Nephron progenitor cell (in vitro differentiated cells): ENCODE results near the gene RHEB.
A peak's percentile ranks its signal among the peaks of the same experiment; 100 is the strongest.

ENCODE experiments used
- DNase-seq: peaks from one replicate; pipeline ENCODE4 v3.0.0; 2021
- H3K27ac Mint-ChIP-seq: 2 replicates; pipeline ENCODE4 v1.8.0; 2021; ENCODE audit warnings: mild to moderate bottlenecking, moderate library complexity, mixed read lengths
- H3K27me3 Mint-ChIP-seq: 2 replicates; pipeline ENCODE4 v1.8.0; 2021; ENCODE audit warnings: mild to moderate bottlenecking, low read depth, mixed read lengths; ENCODE audit not compliant: poor library complexity
- H3K36me3 Mint-ChIP-seq: 2 replicates; pipeline ENCODE4 v1.8.0; 2021; ENCODE audit warnings: low read depth, mixed read lengths
- H3K4me1 Mint-ChIP-seq: 2 replicates; pipeline ENCODE4 v1.8.0; 2021; ENCODE audit warnings: mixed read lengths
- H3K4me3 Mint-ChIP-seq: 2 replicates; pipeline ENCODE4 v1.8.0; 2021; ENCODE audit warnings: mild to moderate bottlenecking, moderate library complexity, mixed read lengths
- H3K9me3 Mint-ChIP-seq: 2 replicates; pipeline ENCODE4 v1.8.0; 2021; ENCODE audit warnings: mild to moderate bottlenecking, moderate library complexity, mixed read lengths
- TF ChIP-seq, protein P1 (sequence below): fragments of 200-600 bp; sonication (generic); IDR thresholded peaks from 2 replicates; pipeline ENCODE4 v1.5.0; 2021; ENCODE audit warnings: antibody characterized with exemption

RHEB gene

DNA sequence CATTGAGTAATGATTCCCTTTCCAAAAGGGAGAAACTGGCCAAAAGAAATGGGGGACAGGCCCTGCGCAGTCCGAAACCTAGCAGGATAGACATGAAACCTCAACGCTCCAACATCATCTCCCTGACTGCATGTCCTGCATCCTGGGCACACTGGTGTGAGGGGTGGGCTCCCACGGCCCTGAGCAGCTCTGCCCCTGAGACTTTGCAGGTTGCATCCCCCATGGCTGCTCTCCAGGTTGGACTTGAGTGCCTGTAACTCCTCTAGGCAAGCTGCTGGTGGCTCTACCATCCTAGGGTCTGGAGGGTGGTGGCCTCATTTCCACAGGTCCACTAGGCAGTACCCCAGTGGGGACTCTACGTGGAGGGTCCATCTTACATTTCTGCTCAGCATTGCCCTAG is 63.4 kb downstream of the RHEB start:
- Mint-ChIP-seq H3K9me3 (peaks cover 11% of the 10 kb centered on the region), H3K27me3 (peaks cover 6% of the 10 kb centered on the region), H3K4me3 (no peak overlapping the region), H3K27ac (peak overlapping the region; percentile 36), H3K4me1 (peaks cover 78% of the 10 kb centered on the region), H3K36me3 (peaks cover 15% of the 10 kb centered on the region)
- DNase-seq = no peak
- TF ChIP-seq, protein P1, sequence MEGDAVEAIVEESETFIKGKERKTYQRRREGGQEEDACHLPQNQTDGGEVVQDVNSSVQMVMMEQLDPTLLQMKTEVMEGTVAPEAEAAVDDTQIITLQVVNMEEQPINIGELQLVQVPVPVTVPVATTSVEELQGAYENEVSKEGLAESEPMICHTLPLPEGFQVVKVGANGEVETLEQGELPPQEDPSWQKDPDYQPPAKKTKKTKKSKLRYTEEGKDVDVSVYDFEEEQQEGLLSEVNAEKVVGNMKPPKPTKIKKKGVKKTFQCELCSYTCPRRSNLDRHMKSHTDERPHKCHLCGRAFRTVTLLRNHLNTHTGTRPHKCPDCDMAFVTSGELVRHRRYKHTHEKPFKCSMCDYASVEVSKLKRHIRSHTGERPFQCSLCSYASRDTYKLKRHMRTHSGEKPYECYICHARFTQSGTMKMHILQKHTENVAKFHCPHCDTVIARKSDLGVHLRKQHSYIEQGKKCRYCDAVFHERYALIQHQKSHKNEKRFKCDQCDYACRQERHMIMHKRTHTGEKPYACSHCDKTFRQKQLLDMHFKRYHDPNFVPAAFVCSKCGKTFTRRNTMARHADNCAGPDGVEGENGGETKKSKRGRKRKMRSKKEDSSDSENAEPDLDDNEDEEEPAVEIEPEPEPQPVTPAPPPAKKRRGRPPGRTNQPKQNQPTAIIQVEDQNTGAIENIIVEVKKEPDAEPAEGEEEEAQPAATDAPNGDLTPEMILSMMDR = no peak

DNA sequence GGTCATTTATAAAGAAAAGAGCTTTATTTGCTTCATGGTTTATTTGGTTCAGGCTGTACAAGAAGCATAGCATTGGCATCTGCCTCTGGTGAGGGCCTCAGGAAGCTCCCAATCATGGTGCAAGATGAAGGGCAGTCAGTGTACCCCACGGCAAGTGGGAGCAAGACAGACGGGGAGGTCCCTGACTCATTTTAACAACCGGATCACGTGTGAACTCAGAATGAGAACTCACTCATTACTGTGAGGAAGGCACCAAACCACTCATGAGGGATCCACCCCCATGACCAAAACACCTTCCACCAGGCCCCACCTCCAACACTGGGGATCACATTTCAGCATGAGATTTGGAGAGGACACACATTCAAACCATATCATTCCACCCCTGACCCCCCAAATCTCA is 64.0 kb downstream of the RHEB start:
- Mint-ChIP-seq H3K27me3 (peaks cover 8% of the 10 kb centered on the region), H3K36me3 (peaks cover 11% of the 10 kb centered on the region), H3K9me3 (peaks cover 8% of the 10 kb centered on the region), H3K27ac (peak overlapping the region; percentile 3), H3K4me3 (no peak overlapping the region), H3K4me1 (peaks cover 78% of the 10 kb centered on the region)
- TF ChIP-seq, protein P1 = no peak
- DNase-seq = no peak

DNA sequence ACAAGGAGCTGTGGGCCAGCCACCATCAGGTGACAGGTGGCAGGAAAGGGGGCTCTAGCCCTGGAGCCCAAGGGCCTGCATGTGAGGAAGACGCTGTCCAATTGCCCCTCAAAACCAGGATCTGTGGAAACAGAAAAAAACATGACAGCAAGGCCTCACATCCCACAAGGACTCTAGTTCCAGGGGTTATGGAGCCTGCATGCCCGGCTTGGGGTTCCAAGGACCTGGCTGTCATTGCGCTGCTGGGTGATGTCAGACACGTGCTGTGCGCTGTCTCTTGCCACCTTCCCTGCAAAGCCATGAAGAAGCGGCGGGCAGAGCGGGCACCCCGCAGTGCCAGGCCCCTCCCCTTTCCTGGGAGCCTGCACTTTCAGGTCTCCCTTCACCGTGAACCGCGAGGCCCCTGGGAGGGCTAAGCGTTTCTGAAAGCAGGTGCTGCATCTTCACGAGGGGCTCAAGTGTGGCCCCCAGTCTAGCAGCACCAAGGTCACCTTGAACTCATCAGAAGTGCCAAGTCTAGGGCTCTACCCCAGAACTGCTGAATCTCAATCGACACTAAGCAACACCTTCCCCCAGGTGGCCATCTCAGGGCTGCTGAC is 64.7 kb downstream of the RHEB start:
- no peak overlapping the region for H3K4me3 Mint-ChIP-seq
- H3K4me1 Mint-ChIP-seq = peaks cover 72% of the 10 kb centered on the region
- H3K27me3 Mint-ChIP-seq = peaks cover 14% of the 10 kb centered on the region
- TF ChIP-seq, protein P1 = no peak
- H3K27ac Mint-ChIP-seq = peak overlapping the region; percentile 89
- DNase-seq = no peak
- peaks cover 8% of the 10 kb centered on the region for H3K9me3 Mint-ChIP-seq
- peaks cover 7% of the 10 kb centered on the region for H3K36me3 Mint-ChIP-seq

DNA sequence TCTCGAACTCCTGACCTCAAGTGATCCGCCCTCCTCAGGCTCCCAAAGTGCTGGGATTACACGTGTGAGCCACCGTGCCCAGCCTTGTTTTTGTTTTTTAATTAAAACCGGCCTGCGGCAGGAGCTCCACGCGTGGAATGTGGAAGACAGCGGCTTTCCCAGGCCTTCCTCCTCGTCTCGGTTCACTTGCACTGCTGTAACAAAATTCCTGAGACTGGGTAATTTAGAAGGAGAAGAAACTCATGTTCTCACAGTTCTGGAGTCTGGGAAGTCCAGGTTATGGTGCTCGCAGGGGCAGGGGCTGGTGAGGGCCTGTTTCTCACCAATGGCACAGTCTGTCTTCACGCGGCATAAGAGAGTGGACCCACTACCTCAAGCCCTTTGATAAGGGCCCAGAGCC is 65.4 kb downstream of the RHEB start:
- DNase-seq = peak; percentile 42
- TF ChIP-seq, protein P1 = no peak
- Mint-ChIP-seq H3K27me3 (peaks cover 14% of the 10 kb centered on the region), H3K36me3 (peaks cover 7% of the 10 kb centered on the region), H3K4me1 (peaks cover 71% of the 10 kb centered on the region), H3K4me3 (no peak overlapping the region), H3K27ac (peak overlapping the region; percentile 89), H3K9me3 (peaks cover 8% of the 10 kb centered on the region)

DNA sequence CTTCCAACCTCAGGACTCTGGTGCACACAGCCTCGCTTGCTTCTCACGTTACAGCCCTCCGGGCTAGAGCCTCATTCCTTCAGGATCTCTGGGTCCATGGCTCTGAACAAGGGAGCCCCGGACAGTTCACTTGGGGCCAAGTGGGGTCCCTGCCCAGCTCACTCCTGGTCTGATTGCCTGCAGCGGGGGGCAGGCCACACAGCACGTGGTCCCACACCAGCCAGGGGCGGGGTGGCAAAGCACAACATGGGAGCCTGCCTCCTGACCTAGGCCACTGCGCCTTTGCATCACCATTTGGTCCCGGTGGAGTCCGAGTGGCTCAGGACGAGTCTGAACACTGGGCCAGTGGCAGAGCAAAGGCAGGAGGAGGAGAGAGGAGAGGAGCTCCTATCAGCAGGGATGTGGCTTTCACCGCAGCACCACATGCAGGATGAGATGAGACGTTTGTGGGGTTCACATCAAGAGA is 66.3 kb downstream of the RHEB start:
- Mint-ChIP-seq H3K4me3 (no peak overlapping the region), H3K27me3 (peaks cover 14% of the 10 kb centered on the region), H3K27ac (peak overlapping the region; percentile 96), H3K4me1 (peaks cover 67% of the 10 kb centered on the region), H3K36me3 (peaks cover 7% of the 10 kb centered on the region), H3K9me3 (peaks cover 8% of the 10 kb centered on the region)
- TF ChIP-seq, protein P1 = no peak
- DNase-seq = peak; percentile 40

DNA sequence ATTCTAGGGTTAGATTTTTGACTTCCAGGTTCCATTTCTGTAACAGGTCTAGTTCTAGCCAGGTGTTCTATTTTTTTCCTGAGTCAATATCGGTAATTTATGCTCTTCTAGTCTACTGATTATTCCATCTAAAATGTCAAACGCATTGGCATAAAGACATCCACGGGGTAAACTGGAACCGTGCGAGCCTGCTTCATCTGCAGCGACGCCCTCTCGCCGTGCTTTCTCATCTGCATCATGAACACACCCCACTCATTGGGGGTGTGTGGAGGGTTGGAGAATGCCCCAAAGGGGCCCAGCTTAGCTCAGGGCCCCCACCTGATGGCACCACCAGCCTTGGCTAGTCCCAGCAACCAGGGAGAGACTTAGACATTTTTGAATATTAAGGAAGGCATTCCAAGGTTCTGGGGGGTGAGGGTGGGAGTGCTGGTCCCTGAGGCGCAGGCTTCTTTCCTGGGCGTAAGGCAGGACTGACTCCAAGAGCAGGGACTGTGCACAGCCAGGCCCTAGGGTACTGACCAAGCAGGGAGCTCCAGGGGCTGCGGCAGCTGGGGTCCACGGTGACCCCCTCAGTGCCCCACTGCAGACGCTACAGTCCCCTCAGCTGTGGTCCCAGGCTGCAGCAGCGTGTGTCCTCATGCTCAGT is 66.9 kb downstream of the RHEB start:
- Mint-ChIP-seq H3K9me3 (peaks cover 6% of the 10 kb centered on the region), H3K4me1 (peaks cover 63% of the 10 kb centered on the region), H3K36me3 (peaks cover 6% of the 10 kb centered on the region), H3K27me3 (peaks cover 14% of the 10 kb centered on the region), H3K27ac (peak overlapping the region; percentile 96), H3K4me3 (no peak overlapping the region)
- TF ChIP-seq, protein P1 = no peak
- no peak for DNase-seq
